GM23248 (cell line): ENCODE data around the gene ALG14.
"Not testable (repeated sequence)": the region's sequence is repeated elsewhere in the genome, so short reads cannot be mapped to it uniquely, and the experiment has no call there.

ENCODE experiments used
- EZH2 ChIP-seq: fragments of 200-600 bp; sonication (generic); IDR thresholded peaks from 2 replicates; pipeline ENCODE4 v1.6.1; 2018; ENCODE audit warnings: antibody characterized with exemption, mild to moderate bottlenecking; ENCODE audit not compliant: insufficient read depth, poor library complexity, severe bottlenecking
- EZH2phosphoT487 ChIP-seq: fragments of 200-600 bp; sonication (generic); IDR thresholded peaks from 2 replicates; pipeline ENCODE4 v1.6.1; 2018; ENCODE audit warnings: antibody characterized with exemption, moderate library complexity, mild to moderate bottlenecking, low read depth; ENCODE audit not compliant: insufficient read depth

GRCh38 chr1:94941480-94941879 is 131.3 kb downstream of the ALG14 start:
- not testable (repeated sequence) for TF ChIP-seq EZH2, EZH2phosphoT487
